GM18867 (cell line): ENCODE results near the gene IQSEC1.

Experiments used
- ATAC-seq: cut with Tn5 transposase; IDR thresholded peaks from one replicate; pipeline ENCODE4 v1.9.1; 2021; ENCODE audit warnings: mild to moderate bottlenecking, moderate library complexity; ENCODE audit not compliant: unreplicated experiment

The IQSEC1 gene

DNA sequence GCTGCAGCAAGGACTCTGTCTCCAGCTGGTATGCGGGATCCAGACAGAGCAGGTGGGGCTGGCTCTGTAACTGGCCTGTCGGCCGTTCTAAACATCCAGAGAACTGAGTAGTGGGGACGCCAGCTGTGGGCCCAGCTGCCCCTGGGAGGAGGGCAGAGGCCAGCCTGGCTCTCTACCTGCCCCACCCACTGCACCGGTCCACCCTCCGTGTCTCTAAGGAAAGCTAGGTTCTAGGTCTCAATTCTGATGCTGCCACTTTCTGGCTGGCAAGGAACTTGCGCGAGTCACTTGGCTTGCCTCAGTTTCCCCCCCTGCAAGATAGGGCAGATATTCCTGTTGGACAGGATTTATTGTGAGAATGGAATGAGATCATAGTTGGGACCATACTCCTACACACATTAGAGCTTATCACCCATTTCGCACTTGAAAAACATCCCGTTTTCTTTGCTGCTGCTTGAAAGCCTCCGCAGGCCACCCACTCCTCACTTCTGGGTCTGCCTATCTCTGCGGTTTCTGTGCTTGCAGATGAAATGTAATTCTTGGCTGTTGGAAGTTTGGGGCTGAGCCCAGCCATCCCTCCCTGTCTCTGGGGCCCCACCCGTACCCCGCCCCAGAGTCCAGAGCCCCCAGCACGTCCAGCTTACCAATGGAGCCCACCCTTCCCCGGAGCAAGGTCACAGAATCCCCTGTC lies 65.8 kb downstream of the IQSEC1 start:
- ATAC-seq, result no peak

DNA sequence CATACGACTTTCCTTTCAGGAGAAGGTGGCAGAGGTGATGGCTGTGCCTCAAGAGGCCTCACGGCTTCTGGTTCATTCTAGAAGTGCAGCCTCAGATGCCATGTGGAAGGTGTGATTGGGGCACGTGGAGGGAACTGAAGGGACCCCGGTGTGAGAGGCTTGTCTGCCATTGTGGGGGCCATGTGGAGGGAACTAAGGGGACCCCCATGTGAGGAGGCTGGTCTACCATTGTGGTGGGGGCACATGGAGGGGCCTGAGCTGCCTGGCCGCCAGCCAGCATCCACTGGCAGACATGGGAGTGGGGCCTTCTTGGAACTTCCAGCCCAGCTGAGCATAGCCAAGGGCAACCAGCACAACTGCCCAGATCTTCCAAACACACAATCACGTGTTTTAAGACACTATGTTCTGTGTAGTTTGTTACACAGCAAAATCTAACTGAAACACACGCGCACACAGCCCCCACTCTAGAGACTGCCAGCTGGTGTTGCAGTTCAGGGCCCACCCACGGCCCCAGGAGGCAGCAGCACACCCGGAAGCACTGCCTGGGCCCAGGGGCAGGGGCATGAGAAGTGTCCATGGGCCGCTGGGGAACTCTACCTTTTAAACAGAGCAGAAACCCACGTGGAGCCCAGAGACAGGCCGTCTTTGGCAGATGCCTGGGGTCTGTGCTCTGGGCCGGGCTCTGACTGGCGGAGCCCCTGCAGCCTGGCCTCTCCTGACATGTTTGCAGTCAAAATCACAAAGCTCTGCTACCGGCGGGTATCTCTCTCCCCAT lies 66.8 kb downstream of the IQSEC1 start:
- no peak for ATAC-seq

DNA sequence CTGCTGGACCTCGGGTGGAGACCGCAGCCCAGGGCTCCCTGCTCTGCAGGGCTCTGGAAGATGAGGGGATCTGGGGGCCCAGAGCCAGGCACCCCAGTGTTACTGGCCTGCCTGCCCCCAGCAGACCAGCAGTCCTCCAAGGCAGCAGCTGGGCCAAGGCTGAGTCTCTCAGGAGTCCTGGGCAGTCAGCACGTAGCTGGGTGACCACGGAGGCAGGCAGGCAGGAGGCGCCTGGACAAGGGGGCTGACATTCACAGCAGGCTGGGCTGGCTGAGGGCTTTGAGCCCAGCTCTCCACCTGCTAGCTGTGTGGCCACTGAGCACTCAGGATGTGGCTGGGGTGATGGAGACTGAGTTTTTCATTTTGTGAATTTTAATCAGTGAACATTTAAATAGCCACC lies 67.9 kb downstream of the IQSEC1 start:
- ATAC-seq, result no peak

DNA sequence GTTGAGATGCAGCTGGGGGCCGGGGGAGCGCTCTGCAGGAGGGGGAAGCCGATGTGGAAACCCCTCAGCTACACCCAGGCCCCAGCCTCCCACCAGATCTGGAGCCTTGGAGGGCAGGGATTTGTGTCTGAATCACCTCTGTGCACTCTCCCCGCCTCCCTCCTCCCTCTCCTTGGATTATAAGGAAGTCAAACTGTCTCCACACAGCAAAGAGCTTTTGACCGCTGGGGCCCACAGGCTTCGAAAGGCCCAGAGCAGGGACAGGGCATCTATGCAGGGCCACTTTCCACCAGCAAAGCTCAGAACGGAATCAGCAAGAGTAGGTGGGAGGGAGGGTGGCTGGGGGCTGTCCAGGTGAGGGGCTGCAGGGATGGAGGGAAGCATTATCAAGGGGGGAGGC lies 68.9 kb downstream of the IQSEC1 start:
- no peak for ATAC-seq

DNA sequence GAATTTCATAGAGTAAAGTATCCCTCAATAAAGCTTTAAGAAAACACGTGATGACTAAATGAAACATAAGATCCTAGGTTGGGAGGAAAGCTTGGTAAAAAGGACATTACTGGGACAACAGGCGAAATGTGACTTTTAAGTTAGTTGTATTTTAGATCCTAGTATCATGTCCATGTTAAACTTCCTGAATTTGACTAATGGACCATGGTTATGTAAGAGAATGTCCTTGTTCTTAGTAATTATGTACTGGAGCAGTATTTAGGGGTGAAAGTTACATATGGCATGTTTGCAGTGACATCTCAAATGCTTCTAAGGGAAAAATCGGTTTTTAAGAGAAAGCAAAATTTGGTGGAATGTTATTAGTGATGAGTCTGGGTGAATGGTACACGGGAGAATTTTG lies 69.6 kb downstream of the IQSEC1 start:
- no peak for ATAC-seq

DNA sequence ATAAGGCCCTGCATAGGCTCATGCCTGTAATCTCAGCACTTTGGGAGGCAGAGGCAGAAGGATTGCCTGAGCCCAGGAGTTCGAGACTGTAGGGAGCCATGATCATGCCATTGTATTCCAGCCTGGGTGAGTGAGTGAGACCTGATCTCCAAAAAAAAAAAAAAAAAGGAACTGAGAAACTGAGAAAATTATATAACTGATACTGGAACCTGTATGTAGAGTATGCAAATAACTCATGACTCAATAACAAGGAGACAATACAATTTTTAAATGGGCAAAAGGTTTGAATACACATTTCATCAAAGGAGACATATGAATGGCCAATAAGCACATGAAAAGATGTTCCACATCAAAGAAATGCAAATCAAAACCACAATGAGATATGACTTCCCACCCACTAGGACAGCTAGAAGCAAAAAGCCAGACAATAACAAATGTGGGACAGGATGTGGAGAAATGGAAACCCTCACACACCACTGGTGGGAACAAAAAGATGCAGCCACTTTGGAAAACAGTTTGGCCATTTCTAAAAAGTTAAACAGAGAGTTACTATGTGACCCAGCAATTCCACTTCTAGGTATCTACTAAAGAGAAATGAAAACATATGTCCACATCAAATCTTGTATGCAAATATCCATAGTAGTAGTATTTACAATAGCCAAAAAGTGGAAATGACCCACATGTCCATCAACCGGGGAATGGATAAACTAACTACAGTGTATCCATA lies 70.7 kb downstream of the IQSEC1 start:
- peak; percentile 73 for ATAC-seq

DNA sequence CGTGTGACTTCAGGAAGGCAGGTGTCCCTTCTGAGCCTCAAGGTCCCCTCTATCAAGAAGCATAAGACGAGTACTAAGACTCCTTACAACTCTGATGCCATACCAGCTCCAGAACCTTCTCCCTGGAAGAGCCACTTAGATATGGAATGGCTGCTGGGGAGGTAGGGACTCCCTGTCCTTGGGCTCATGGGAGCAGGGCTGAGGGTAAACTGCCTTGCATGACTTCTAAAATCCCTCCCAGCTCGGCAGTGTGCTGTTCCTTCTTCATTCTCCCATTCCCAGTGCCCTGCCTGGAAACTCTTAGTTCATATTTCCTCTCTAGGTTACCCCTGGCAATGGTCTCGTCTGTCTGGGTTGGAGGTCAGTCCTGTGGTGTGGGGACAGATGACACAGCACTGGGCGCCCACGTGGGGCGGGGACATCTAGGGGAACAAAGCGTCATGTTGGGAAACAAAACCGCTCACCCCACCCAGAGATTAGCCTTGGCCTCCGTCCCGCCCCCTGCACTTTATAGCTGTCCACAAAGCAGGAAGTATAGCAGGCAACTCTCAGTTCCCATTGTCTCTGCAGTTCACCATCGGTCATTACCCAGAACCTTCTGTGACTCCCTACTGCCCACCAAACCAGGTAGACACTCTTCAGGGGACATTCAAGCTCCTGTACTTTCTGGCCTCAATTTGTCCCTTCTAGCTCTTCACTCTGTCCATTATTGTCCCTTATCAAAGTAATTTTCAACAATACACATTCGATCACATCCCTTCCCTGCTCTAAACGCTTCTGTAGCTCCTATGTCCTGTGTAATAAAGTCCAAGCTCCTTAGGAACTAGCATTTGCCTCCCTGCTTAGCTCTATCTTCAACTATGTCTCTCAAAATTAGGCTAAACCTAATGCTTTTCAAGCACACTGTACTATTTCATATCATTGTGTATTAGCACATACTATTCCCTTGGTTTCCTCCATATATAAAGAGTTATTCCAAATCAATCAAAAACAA lies 73.8 kb downstream of the IQSEC1 start:
- ATAC-seq, result peak; percentile 39

DNA sequence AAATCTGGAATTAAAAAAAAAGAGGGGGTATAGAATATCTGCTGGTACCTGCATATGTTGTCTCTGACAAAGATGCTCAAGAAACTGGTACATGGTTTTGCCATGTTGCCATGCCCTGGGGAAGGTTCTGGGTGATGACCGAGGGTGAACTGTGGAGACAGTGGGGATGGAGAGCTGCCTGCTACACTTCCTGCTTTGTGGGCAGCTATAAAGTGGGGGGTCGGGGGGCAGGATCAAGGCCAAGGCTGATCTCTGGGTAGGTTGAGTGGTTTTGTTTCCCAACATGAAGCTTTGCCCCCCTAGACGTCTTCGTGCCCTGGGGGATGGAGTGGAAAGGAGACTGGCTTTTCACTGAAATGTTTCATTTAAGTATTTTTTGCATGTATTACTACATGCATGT lies 74.6 kb downstream of the IQSEC1 start:
- no peak for ATAC-seq

DNA sequence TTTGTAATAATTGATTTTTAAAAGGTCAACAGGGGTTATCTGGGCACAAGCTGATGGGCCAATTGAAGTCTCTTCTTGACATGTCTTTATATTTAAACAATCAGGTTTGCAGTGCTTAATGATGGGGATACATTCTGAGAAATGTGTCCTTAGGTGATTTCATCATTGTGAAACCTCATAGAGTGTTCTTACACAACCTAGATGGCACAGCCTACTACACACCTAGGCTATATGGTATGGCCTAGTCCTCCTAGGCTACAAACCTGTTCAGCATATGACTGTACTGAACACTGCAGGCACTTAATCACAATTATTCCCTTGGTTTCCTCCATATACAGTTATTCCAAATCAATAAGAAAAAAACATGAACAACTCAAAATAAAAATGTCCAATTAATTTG lies 75.8 kb downstream of the IQSEC1 start:
- no peak for ATAC-seq

DNA sequence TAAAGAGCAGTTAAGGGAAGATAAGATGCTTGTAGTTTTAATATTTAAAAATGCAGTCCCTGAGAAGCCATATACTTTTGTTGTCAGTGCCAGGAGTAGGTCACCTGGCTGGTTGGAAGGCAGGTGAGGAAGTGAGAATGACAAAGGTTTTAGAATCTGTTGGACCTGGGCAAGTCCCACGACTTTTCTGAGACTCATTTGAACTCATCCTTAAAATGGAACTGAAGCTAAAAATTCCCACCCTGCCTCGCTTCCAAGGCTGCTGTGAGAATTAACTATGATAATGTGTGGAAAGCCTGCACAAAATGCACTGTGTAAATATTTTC lies 77.1 kb downstream of the IQSEC1 start:
- no peak for ATAC-seq

DNA sequence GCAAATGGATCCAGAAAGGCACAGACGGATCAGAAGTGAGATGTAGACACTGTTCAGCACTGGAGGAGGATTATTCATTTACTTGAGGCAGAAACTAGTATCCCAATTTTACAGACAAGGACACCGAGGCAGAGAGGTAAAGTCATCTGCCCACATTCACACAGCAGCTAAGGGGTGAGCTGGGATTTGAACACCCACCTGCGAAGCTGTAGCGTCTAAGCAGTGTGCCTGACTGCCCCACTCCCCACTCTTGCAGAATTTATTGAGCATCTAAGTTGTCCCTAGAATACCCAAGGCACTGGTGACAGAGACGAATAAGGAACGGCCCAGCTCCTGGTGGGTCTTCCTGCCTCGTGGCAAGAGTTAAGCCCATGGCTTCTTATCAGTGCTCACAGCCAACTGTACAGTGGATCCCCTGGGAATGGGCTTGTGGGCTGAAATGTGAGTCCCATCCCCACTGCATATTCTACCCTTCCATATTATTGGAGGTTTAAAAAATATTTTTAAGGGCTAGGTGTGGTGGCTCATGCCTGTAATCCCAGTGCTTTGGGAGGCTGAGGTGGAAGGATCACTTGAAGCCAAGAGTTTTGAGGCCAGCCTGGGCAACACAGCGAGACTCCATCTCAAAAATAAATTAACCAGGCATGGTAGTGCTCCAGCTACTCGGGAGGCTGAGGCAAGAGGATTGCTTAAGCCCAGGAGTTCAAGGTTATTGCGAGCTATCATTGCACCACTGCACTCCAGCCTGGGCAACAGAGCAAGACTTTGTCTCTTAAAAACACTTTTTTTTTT lies 77.6 kb downstream of the IQSEC1 start:
- no peak for ATAC-seq

DNA sequence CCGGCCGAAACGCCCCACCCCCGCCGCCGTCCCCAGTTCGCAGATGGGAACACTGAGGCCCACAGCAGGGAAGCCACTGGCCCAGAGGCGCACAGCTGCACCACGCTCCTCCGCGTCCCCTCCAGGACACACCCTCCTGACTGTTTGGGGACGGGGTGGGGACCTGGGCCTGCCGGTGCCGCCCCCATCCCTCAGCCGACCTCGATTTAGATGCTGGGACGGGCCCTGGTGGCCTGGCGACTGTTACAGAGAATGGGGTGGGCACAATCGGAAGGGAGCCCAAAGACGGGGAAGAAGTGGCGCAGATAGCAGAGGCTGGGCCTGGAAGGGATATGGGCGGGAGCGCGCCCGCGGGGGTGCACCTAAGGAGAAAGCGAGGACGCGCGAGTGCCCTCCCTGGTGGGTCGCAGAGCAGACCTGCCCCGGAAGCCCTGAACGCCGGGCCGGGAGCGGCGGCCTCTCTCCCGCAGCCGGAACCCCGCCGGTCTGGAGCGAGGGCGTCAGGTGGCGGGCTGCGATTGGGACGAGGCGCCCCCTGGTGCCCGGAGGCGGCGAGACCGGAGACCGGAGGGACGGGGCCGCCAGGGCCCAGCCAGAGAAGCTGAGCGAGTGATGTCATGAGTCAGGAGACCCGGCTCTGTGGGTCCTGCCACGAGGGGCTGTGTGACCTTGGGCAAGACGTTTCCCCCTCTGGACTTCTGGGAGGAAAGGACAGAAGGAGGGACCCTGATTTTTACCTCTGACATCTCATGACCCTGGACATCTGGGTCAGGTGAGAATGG lies 78.4 kb downstream of the IQSEC1 start:
- peak; percentile 76 for ATAC-seq

DNA sequence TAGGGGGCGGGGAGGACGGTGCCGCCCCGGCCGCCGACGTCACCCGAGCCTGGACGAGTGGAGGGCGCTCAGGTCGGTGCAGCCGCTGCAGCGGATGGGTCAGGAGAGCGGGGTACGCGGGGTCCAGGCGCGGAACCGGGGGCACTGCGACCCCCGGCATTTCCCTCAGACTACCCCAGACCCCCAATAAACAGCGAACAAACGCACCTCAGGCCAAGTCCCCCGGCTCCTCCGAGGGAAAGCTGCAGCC lies 78.9 kb downstream of the IQSEC1 start:
- peak; percentile 35 for ATAC-seq

DNA sequence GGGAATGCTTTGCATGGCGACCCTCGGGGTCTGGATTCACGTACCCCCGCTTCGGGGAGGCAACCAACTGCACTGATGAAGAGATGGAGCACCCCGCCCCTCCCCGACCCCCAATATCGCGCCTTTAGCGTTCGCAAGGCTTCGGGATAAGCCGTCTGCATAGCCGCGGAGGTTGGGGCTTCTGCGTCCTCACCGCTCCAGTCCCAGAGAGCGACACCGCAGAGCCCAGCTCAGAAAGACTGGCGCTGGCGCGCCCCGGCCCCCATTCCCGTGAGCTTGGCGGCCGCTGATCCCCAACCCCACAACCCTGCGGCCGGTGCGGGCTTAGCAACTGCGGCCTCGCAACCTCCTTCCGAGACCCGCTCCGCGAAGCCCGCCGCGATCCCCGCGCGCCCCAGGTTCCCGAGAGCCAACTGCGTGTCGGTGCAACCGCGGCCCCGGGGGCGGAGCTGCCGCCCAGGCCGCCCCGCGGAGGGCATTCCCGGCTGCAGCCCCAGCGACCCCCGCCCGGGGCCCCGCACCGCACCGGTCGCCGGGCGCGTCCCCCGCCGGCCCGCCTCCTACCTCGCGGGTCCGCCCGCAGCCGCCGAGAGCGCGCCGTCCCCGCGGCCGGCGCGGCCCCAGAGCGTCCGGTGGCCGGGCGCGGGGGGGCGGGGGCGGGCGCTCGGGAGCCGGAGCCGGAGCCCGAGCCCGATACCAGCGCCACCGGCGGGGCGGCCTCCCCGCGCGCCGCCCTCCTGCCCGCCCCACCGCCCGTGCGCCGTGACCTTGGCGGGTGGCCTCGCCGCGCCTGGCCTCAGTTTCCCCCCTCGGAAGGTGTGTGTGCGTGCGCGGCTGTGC lies 79.5 kb downstream of the IQSEC1 start:
- ATAC-seq, result peak; percentile 31

DNA sequence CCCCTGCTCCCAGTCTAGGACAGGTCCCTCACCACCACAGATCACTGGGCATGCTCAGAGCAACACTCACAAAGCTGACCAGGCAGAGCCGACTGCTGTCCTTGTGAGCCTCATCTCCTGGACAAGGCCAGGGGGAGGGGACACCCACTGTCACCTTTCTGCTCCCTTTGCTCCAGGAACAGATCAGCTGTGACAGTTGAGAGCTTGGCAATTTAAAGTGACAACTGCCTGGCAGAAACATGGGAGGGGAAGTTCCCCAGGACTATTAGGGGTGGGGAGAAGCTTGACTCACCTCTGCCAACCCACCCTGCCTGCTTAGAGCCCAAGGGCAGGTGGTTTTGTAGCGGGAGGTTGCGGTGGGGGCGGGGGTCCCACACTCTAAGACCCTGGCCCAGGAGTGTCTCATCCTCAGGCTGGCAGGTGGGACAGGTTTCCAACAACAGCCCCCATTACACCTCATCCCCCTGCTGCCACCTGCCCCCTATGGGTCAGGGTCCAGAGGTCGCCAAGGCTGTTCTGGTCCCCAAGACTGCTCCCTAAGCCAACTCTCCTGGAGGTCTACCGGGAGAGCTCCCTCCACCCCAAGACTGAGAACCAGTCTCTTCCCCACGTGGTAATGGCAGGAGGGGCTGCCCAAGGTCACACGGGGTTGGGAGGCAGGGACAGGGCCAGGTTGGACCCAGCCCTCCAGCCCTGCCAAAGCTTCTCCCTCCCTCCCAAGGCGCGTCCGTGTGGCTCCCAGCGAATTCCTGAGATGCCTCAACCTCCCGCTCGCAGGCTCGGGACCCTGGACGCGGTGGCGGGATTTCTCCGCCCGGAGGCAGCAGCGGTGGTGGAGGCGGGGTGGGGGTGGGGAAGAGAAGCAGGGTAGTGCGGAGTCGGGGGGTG lies 80.4 kb downstream of the IQSEC1 start:
- no peak for ATAC-seq

DNA sequence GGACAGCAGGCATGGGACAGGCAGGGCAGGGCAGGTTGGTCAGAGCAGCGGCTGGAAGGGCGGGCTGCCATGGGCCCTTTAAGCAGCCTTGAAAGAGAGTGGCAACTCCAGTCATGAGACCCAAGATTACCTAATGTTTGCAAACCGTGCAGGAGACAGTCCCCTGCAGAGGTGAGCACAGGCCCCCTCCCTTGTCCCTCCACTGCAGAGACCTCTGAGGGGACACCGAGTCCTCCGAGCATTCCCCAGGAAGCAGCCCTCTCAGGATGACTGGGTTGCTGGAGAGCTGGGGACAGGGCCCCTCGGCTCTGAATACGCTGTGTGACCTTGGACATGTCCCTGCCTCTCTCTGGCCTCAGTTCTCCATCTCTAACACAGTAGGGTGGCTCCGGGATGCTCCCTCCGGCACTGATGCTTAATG lies 81.4 kb downstream of the IQSEC1 start:
- no peak for ATAC-seq

DNA sequence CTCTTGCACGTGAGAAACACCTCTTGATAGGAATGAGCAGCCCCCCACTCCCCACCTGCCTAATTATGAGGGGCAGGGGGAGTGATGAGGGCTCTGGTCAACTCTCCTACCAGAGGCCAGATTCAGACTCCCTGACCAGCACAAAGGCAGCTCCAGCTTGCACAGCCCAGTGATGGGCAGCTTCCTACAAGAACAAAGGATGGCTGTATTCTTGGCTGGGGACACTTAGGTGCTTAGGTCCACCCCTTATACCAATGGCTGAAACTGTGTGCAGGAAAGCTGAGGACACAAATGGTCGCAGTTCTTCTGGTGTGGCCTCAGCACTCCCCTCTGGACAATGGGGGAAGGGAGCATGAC lies 81.8 kb downstream of the IQSEC1 start:
- no peak for ATAC-seq
